Caco-2 (cell line): ENCODE measurements around the gene RBM47. TPM values are rescaled to one million over a fixed set of nuclear protein-coding genes. Genes with fewer than 3 reads are reported as not detected.

Experiments used
- BruUV-seq: library from RNA; stranded (reverse); fragments of 400-500 nt; replicated peaks from 2 replicates; lab custom pipeline; 2021; lab: Mats Ljungman, UMichigan
- CTCF ChIA-PET: fragments of 300-600 bp; sonication (Branson Sonifier 250); formaldehyde crosslinking; loops from one replicate; lab custom pipeline; 2022; ENCODE audit warnings: antibody characterized with exemption; lab: Charles Lee
- POLR2A ChIA-PET: fragments of 300-600 bp; sonication (Branson Sonifier 250); formaldehyde crosslinking; loops from one replicate; lab custom pipeline; 2022; ENCODE audit warnings: antibody characterized with exemption; lab: Charles Lee
- DNase-seq, 2 experiments: peaks; one replicate each; pipeline versions ENCODE4 v3.0.0 to v3.0.0-alpha.2; 2020 to 2022
- H3K27me3 ChIP-seq: replicated peaks from 2 replicates; pipeline ENCODE4 v1.6.0; 2011; ENCODE audit warnings: low read length; ENCODE audit not compliant: control insufficient read depth, insufficient read depth
- H3K36me3 ChIP-seq: 2 replicates; pipeline ENCODE4 v1.5.1; 2011; ENCODE audit warnings: low read length; ENCODE audit not compliant: control insufficient read depth, insufficient read depth
- H3K4me1 ChIP-seq: fragments of 250-450 bp; sonication (Bioruptor Pico); 2 replicates; pipeline ENCODE4 v1.5.1; 2020; ENCODE audit warnings: mild to moderate bottlenecking
- H3K4me3 ChIP-seq: 2 replicates; pipeline ENCODE4 v1.5.1; 2011; ENCODE audit warnings: low read depth, mild to moderate bottlenecking, control low read depth, low read length
- H3K9me3 ChIP-seq: fragments of 250-450 bp; sonication (Bioruptor Pico); 2 replicates; pipeline ENCODE4 v1.5.1; 2020; ENCODE audit warnings: mild to moderate bottlenecking, moderate library complexity
- H3K27ac Mint-ChIP-seq: one replicate; pipeline ENCODE4 v1.8.0; 2022; ENCODE audit warnings: mixed read lengths; ENCODE audit not compliant: unreplicated experiment
- H3K27me3 Mint-ChIP-seq: one replicate; pipeline ENCODE4 v1.8.0; 2022; ENCODE audit warnings: mixed read lengths; ENCODE audit not compliant: insufficient read depth, unreplicated experiment
- H3K36me3 Mint-ChIP-seq: one replicate; pipeline ENCODE4 v1.8.0; 2022; ENCODE audit warnings: mild to moderate bottlenecking, mixed read lengths; ENCODE audit not compliant: insufficient read depth, unreplicated experiment
- H3K4me1 Mint-ChIP-seq: one replicate; pipeline ENCODE4 v1.8.0; 2022; ENCODE audit warnings: low read depth, mixed read lengths; ENCODE audit not compliant: unreplicated experiment
- H3K4me3 Mint-ChIP-seq: one replicate; pipeline ENCODE4 v1.8.0; 2022; ENCODE audit warnings: mild to moderate bottlenecking, moderate library complexity, mixed read lengths; ENCODE audit not compliant: unreplicated experiment
- H3K9me3 Mint-ChIP-seq: one replicate; pipeline ENCODE4 v1.8.0; 2022; ENCODE audit warnings: mixed read lengths; ENCODE audit not compliant: unreplicated experiment
- CTCF ChIP-seq, 2 experiments: fragments of 200-600 bp in 1 of 2; IDR thresholded peaks; 1 replicate in 1 of 2; 2 replicates in 1 of 2; pipeline versions ENCODE4 v1.5.1 to v1.8.0; 2011 to 2022; ENCODE audit warnings: antibody characterized with exemption in 1 of 2, control low read depth in 1 of 2, inconsistent platforms in 1 of 2, low read depth in 1 of 2, low read length in 1 of 2, mild to moderate bottlenecking in 1 of 2, moderate library complexity in 1 of 2; ENCODE audit not compliant: insufficient read depth in 1 of 2, severe bottlenecking in 1 of 2, unreplicated experiment in 1 of 2
- intact Hi-C: fragments of 100-400 bp; cut with micrococcal nuclease; formaldehyde crosslinking; loops from one replicate; pipeline ENCODE4 v1.10.0; 2022; ENCODE audit not compliant: unreplicated experiment
- total RNA-seq: library from RNA; stranded (reverse); gene quantifications from 2 replicates; pipeline ENCODE4 v1.2.3, GENCODE V29; 2022

The RBM47 gene
- total RNA-seq, 1 experiment from 2014 or later = 62.1 TPM

GRCh38 chr4:40399578-40399977, 230.1 kb downstream of the RBM47 start:
- Mint-ChIP-seq H3K36me3 (peaks cover 7% of the 10 kb centered on the region), H3K27ac (peak overlapping the region; percentile 9), H3K27me3 (no peaks in the 10 kb centered on the region), H3K4me1 (peaks cover 24% of the 10 kb centered on the region), H3K9me3 (no peaks in the 10 kb centered on the region), H3K4me3 (no peak overlapping the region)
- no TSS peak for BruUV-seq
- no peak overlapping the region for H3K4me3 ChIP-seq
- no peaks in the 10 kb centered on the region for H3K9me3 ChIP-seq
- intact Hi-C loops = no loop called here
- POLR2A ChIA-PET = no interaction called here
- H3K27me3 ChIP-seq = no peaks in the 10 kb centered on the region
- CTCF ChIA-PET = no interaction called here
- TF ChIP-seq CTCF (IDR thresholded peaks at IDR 0.05; ENCODE audit: insufficient read depth in 1 of 2, low read depth in 1 of 2, low read length in 1 of 2, severe bottlenecking in 1 of 2, unreplicated experiment in 1 of 2) = no peak
- H3K4me1 ChIP-seq = peaks cover 31% of the 10 kb centered on the region
- no peaks in the 10 kb centered on the region for H3K36me3 ChIP-seq
- DNase-seq = no peak

GRCh38 chr4:40395908-40396793, 233.5 kb downstream of the RBM47 start:
- Mint-ChIP-seq H3K27ac (no peak overlapping the region), H3K36me3 (no peaks in the 10 kb centered on the region), H3K9me3 (no peaks in the 10 kb centered on the region), H3K27me3 (no peaks in the 10 kb centered on the region), H3K4me1 (peaks cover 12% of the 10 kb centered on the region), H3K4me3 (no peak overlapping the region)
- H3K9me3 ChIP-seq = no peaks in the 10 kb centered on the region
- CTCF ChIA-PET = interaction anchor here (0.6 to 0.9 kb wide), 2 partner anchors 71 to 162 kb away, joined by 3 read pairs; no protein-coding TSS in a partner anchor
- peaks cover 9% of the 10 kb centered on the region for H3K4me1 ChIP-seq
- BruUV-seq = no TSS peak
- intact Hi-C loops = no loop called here
- no peak for TF ChIP-seq CTCF (IDR thresholded peaks at IDR 0.05; ENCODE audit: insufficient read depth in 1 of 2, low read depth in 1 of 2, low read length in 1 of 2, severe bottlenecking in 1 of 2, unreplicated experiment in 1 of 2)
- no peaks in the 10 kb centered on the region for H3K36me3 ChIP-seq
- POLR2A ChIA-PET = no interaction called here
- H3K27me3 ChIP-seq = no peaks in the 10 kb centered on the region
- DNase-seq = peak in 1 of 2 experiments; percentile 49
- H3K4me3 ChIP-seq = no peak overlapping the region

GRCh38 chr4:40395166-40395900, 234.3 kb downstream of the RBM47 start:
- no peak for TF ChIP-seq CTCF (IDR thresholded peaks at IDR 0.05; ENCODE audit: insufficient read depth in 1 of 2, low read depth in 1 of 2, low read length in 1 of 2, severe bottlenecking in 1 of 2, unreplicated experiment in 1 of 2)
- POLR2A ChIA-PET = no interaction called here

More at GRCh38 chr4:40395166-40395900, 234.3 kb downstream of the RBM47 start:
- no peaks in the 10 kb centered on the region for H3K36me3 Mint-ChIP-seq
- H3K4me1 ChIP-seq = peaks cover 9% of the 10 kb centered on the region
- H3K27me3 Mint-ChIP-seq = no peaks in the 10 kb centered on the region
- no peak overlapping the region for H3K27ac Mint-ChIP-seq
- no peak overlapping the region for H3K4me3 Mint-ChIP-seq
- intact Hi-C loops = no loop called here
- CTCF ChIA-PET = interaction anchor here (0.6 to 0.9 kb wide), 2 partner anchors 70 to 161 kb away, joined by 3 read pairs; no protein-coding TSS in a partner anchor
- no peak for DNase-seq
- peaks cover 12% of the 10 kb centered on the region for H3K4me1 Mint-ChIP-seq
- H3K4me3 ChIP-seq = no peak overlapping the region
- no peaks in the 10 kb centered on the region for H3K9me3 ChIP-seq
- H3K36me3 ChIP-seq = no peaks in the 10 kb centered on the region
- no peaks in the 10 kb centered on the region for H3K9me3 Mint-ChIP-seq
- no peaks in the 10 kb centered on the region for H3K27me3 ChIP-seq
- BruUV-seq = no TSS peak
